SKM-1 (cell line): ENCODE results near the gene CRACR2A.

Source experiments
- DNase-seq: peaks from one replicate; lab custom pipeline; 2025; ENCODE audit not compliant: unreplicated experiment; lab: John Stamatoyannopoulos, UW

Gene CRACR2A

GRCh38 chr12:3651585-3652424 lies 101.1 kb downstream of the CRACR2A start:
- no peak for DNase-seq

DNA sequence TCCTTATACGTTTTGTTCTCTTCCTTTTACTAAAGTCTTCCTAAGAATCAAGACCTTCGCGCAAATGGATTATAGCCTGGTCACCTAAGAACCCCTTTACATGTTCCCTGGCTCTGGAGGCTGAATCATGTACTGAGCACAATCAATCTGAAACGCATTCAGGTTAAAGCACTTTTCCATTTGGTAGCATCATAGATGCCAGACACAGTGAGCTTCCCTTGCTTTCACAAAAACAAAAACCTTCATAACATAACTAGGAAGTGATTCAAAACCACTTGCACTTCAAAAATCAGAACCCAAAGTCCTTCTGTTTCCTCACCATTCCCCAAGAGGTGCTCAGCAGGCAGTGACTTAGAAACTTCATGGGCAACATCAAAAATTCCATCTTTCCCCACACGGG lies 105.4 kb downstream of the CRACR2A start:
- DNase-seq: no peak

GRCh38 chr12:3646561-3647241 lies 106.2 kb downstream of the CRACR2A start:
- no peak for DNase-seq

DNA sequence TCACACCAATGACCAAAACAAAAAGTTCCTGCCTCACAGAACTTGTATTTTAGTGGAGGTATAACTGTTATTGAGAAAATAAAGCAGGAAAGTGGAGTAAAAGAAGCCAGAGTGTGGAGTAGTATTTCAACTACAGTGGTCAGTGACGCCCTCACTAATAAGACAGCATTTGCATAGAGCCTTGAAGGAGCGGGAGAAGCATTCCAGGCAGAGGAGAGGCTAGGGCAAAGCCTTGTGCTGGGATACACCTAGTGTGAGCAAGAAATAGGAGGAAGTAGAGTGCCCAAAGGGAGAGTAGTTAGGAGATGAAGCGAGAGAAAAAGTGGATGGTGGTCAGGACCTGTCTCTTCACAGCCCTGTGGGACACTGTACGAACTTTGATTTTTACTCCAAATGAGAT lies 107.8 kb downstream of the CRACR2A start:
- no peak for DNase-seq

DNA sequence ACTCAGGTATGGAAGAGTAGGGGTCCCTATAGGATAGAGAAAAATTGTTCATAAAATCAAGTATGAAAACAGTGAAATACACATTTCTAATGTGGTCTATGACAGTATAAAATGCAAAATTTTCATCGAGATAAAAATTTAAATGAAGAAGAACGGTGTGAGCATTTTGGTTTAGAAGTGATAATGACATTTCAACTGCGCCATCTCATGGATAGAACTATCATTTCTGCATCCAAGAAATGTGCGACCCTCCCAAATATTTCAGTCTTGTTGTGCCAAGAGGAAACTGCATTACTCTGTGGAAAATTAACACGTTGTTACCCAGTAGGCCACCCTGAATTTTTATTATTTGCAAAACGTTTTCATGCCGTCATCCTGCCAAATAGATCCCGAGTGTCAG lies 108.8 kb downstream of the CRACR2A start:
- no peak for DNase-seq

GRCh38 chr12:3641428-3642018 lies 111.4 kb downstream of the CRACR2A start:
- DNase-seq: no peak

DNA sequence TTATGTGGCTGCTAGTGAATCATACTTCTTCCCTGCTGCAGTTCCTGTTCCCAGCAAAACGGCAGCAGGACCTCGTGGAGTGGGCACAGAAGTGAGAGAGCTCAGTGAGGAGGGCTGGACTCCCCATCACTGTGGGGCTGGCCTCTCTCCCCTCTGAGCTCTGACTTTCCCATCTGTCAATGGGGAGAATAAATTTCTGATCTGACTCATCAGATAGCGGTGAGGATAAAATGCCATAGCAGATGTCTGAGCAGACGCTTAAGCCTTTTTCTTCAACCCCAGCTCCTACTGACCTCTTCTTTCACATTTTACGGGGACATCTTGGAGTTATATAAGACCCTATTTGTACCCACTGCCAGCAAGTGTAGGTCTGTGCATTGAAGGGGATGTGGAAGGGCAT lies 116.6 kb downstream of the CRACR2A start:
- DNase-seq: no peak

DNA sequence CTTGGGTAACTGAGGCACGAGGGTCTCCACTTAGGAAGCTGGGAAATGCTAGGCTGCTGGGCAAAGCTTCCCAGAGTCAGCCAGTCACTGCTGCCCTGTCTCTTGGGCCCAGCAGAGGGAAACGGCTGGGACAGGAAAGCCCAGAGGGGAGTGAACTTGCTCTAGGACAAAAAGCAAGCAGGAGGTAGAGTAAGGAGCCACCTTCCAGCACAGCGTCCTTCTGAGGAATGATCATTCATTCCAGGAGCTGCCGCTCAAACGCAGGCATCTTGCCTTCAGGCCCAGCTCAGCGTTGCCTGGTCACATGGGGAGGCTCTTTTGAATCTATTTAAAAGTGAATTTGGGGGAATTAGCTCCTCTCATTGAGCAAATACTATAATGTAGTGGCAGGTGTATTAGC lies 118.6 kb downstream of the CRACR2A start:
- DNase-seq: no peak

DNA sequence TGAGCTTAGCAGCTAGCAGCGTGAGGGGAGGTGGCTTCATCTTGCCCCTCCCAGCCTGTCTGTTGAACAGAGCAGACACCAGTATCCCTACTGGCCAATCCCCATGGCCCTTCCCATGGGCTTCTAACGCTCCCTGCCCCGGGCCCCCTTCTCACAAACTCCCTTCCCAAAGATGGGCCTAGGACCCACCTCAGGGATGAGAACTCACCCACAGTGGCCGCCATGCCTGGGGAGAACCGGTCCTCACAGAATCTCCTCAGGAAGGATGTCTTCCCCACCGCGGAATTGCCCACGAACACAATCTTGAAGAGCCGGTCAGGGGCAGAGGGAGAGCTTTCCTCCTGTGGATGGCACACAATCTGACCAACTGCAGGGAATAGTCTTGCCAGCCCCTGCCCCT lies 119.5 kb downstream of the CRACR2A start:
- DNase-seq: no peak

DNA sequence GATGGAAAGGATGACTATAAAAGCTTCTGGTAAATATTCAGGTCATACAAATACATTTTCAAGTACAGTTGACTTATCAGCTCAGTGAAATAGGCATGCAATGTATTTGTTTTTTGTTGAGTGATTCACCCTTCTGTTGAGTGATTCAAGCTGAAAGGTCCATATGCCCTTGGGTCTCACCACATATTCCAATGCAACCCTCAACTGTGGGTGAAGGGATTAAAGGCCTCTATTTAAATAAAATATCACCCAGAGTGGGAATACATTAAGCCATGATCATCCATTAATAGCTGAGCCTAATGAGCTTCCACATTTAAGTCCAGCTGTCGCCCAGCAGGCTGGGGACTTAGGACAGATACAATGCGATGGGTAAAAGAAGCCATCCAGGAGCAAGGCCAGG lies 120.2 kb downstream of the CRACR2A start:
- no peak for DNase-seq

DNA sequence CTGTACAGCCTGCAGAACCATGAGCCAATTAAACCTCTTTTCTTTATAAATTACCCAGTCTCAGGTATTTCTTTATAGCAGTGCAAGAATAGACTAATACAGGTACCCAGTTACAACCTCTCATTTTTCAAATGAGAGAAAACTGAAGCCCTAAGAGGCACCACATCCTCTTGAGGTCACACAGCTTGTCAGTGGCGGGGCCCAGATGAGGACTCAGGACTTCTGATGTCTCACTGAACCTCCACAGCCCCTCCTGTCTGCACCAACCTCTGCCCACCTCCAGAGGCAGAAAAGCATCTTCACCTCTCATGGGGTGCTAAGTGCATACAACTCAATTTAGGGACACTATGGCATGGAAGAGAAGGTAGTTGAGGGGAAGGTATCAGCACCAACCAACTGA lies 120.7 kb downstream of the CRACR2A start:
- DNase-seq: no peak

GRCh38 chr12:3631759-3632158 lies 121.2 kb downstream of the CRACR2A start:
- no peak for DNase-seq

DNA sequence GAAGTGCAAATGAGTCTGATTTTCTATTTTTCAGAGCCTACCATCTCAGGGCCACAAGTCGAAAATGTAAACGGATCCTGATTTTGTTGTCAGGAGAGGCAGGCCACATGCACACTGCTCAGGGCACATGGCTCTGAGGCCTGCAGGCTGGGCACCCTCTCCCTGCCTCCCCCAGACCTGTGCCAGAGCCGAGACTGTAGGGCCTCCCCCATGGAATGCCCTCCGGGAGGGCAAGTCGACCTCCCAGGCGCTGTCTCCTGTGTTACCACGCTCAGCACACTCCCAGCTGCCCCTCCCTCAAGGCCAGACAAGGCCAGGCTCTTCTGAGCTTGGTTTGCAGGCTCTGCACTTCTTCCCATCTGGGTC lies 121.7 kb downstream of the CRACR2A start:
- DNase-seq: no peak

- no peak for DNase-seq
These were observed 122.2 kb downstream of the CRACR2A start for GRCh38 chr12:3630621-3631271.

DNA sequence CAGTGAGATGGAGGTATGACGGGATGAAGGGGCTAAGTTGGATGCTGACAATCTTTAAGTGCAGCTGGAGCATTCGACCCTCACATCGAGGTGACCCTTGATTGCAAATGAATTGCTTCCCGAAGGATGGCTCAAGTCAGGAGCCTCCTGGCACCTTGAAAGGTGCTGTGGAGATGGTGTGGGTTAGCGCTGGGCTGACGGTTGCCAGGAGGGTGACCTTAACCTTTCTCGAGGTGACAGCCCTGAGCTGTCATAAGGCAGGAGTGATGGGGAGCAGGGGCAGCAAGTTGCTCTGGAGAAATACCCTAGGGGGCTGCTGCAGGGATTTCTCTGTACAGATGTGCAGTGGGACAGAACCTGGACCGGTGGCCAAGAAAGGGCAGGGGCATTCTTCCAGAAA lies 122.8 kb downstream of the CRACR2A start:
- no peak for DNase-seq

- no peak for DNase-seq
These were observed 123.7 kb downstream of the CRACR2A start for GRCh38 chr12:3629057-3629830.

DNA sequence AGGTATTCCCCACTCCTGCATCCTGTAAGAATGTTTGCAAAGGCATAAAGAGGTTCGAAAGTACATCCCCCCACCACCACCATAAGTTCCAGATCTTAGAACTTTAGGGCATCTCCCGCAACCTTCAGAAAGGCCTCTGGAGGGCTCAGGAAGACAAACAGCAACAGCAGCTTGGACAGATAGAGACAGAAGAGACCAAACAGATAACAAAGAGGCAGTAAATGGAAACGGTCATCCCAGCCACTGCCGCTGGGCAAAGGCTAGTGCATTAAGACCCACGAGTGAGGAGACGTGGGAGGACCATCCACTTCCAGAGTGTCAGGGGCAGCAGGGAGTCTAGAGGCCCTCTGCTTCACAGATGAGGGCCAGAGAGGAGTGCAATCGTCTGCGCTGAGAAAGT lies 124.3 kb downstream of the CRACR2A start:
- no peak for DNase-seq

DNA sequence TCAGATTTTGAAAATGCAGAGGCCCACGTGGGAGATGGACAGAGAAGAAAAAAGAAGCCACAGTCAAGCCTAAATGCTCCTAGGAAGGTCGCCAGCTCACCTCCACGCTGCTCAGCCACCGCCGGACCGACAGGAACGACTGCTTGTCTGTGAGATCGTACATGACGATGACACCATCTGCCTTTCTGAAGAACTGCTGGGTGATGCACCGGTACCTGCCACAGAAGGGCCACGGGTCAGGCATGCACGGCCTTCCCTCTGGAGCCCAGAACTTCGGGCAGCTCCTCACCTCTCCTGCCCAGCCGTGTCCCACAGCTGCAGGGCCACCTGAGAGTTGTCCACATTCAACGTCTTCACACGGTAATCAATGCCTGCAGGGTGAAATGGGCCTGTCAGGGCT lies 125.6 kb downstream of the CRACR2A start:
- DNase-seq: no peak

GRCh38 chr12:3624273-3624672 lies 128.6 kb downstream of the CRACR2A start:
- no peak for DNase-seq

GRCh38 chr12:3622822-3623690 lies 129.9 kb downstream of the CRACR2A start:
- no peak for DNase-seq
